Stimulated activated CD4-positive, alpha-beta T cell treated with anti-CD3 and anti-CD28 coated beads, TNF-alpha, amount 100 ng/mL, for 48 hours (primary cell): ENCODE measurements around the gene LONP2.
A peak's percentile ranks its signal among the peaks of the same experiment; 100 is the strongest.

Experiments used
- DNase-seq, 3 donors: peaks; one replicate each; pipeline ENCODE4 v3.0.0-alpha.2; 2020; ENCODE audit warnings: low read depth in 3 of 3

The LONP2 gene, protein sequence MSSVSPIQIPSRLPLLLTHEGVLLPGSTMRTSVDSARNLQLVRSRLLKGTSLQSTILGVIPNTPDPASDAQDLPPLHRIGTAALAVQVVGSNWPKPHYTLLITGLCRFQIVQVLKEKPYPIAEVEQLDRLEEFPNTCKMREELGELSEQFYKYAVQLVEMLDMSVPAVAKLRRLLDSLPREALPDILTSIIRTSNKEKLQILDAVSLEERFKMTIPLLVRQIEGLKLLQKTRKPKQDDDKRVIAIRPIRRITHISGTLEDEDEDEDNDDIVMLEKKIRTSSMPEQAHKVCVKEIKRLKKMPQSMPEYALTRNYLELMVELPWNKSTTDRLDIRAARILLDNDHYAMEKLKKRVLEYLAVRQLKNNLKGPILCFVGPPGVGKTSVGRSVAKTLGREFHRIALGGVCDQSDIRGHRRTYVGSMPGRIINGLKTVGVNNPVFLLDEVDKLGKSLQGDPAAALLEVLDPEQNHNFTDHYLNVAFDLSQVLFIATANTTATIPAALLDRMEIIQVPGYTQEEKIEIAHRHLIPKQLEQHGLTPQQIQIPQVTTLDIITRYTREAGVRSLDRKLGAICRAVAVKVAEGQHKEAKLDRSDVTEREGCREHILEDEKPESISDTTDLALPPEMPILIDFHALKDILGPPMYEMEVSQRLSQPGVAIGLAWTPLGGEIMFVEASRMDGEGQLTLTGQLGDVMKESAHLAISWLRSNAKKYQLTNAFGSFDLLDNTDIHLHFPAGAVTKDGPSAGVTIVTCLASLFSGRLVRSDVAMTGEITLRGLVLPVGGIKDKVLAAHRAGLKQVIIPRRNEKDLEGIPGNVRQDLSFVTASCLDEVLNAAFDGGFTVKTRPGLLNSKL

DNA sequence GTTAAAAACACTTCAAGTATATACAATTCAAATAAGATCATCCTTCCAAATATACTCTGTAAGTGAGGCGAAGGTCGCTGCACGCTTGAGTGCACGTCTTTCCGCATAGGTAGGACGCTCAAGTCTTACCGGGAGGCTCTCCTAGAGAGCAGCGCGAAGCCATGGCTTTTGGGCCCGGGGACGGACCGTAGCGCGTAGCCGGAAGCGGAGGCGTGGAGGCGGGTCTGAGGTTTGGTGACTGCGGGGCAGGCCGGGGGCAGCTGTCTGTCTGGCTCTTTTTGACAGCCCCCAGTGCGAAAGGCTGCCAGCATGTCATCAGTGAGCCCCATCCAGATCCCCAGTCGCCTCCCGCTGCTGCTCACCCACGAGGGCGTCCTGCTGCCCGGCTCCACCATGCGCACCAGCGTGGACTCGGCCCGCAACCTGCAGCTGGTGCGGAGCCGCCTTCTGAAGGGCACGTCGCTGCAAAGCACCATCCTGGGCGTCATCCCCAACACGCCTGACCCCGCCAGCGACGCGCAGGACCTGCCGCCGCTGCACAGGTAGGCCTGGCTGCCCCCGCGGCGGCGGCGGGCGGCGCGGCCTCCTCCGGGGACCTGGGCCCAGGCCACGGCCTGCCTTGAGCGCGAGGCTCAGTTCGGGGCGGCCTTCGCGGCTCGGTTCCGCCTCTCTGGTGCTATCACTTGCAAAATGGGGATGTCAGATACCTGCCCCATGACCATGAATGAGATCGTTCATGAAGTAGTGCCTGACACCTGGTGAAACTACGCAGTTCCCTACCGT, at the start of gene LONP2:
LONP2 (plus strand) TSS at position 221 of the 783 bp plus-strand sequence; CDS start at position 310, 89 bp downstream.
- DNase-seq, result peak; percentile 85 to 88 (median 85)

- no peak for DNase-seq
These were observed 49.1 kb upstream of the LONP2 start for GRCh38 chr16:48194828-48195556.

DNA sequence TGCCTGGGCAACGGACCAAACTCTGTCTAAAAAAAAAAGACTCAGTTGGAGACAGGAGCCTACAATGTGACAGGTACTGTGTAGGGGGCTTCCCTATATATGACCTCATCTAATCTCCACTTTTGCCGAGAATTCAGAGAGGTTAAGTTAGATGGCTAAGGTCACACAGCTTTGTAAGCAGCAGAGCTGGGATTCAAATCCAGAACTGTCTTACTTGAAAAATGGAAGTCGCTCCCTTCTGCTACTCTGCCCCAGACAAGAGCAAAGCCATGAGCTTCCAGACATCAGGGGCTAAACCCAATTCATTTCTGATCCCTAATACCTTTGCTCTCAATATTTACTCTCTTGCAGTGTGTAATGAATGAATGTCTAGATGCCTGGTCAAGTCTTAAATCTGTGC, 46.8 kb upstream of the LONP2 start:
- no peak for DNase-seq

DNA sequence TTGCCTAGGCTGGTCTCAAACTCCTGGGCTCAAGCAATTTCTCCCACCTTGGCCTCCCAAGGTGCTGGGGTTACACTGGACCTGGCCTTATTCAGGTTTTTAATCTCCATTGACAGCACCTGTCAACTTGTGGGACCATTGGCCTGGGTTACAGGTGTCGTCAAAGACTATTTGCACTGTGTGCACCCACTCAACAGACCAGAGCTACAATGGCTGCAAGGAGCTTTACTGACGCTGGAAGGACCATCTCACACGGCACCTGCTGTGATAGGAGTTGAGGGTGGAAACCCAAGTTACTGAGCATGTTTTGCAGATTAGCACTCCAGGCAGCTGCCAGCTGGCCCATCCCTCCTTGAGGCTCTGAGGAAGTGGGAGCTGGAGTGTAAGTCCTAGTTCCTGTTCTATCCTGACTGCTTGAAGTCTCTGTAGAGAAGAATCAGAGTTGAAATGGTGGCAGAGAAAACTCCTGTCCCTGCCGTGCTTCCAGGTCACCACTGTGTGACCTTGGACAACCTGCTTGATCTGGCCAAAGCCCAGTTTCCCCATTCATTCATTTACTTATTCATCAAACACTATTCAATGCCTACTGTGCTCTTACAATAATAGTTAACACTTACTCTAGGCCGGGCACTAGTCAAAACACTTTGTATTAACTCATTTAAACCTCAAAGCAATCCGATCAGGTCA, 42.4 kb upstream of the LONP2 start:
- no peak for DNase-seq

DNA sequence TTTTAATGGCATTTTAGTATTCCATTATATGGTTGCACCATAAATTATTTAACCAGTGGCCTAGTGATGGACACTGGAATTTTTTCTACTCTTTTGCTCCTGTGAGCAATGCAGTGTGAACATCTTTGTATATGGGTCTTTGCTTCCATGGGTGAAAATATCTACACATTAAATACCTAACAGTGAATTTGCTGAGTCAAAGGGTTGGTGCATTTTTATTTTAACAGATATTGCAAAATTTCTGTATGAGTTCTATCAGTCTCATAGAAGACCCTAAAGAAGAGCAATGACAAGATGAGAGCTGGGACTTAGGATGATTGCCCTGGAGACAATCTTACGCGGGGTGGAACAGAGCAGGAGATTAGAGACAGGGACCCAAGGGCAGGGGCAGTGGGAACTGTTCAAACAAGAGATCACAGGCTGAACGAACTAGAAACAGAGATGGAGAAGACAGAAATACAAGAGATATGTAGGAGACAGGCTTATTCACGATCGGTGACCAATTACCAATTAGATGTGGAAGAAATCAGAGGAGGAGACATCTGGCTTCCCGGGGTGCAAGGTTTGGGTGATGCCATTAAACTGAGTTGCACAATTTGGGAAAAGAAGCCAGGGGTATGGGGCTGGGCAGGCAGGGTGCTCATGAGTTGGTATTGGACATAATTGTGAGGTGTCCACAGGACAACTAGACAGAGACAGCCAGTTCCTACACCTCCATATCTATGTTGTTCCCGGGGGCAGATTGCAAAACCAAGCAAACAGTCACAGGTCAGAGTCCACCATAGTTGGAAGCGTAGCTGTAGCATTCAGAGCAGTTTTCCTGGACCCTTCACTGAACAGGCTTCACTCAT, 39.9 kb upstream of the LONP2 start:
- DNase-seq, result no peak

GRCh38 chr16:48204825-48205151, 39.3 kb upstream of the LONP2 start:
- no peak for DNase-seq

GRCh38 chr16:48206594-48207242, 37.4 kb upstream of the LONP2 start:
- no peak for DNase-seq

GRCh38 chr16:48210747-48211146, 33.4 kb upstream of the LONP2 start:
- DNase-seq, result no peak

DNA sequence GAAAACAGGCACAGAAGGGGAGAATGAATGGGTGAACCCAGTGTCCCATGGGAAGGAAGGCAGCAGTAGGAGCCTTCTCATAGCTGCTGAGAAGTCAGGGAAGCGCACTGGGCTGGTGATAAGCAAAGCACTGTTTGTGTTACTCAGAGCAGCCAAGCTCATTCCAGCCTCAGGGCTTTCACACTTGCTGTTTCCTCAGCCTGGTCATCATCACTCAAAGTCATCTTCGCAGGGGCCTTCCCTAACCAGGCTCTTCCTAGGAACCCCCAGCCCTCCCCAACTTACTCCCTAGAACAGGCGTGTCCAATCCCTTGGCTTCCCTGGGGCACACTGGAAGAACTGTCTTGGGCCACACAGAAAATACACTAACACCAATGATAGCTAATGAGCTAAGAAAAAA, 32.1 kb upstream of the LONP2 start:
- DNase-seq, result no peak

- no peak for DNase-seq
These were observed 28.4 kb upstream of the LONP2 start for GRCh38 chr16:48215738-48216137.

GRCh38 chr16:48217708-48218107, 26.4 kb upstream of the LONP2 start:
- no peak for DNase-seq

DNA sequence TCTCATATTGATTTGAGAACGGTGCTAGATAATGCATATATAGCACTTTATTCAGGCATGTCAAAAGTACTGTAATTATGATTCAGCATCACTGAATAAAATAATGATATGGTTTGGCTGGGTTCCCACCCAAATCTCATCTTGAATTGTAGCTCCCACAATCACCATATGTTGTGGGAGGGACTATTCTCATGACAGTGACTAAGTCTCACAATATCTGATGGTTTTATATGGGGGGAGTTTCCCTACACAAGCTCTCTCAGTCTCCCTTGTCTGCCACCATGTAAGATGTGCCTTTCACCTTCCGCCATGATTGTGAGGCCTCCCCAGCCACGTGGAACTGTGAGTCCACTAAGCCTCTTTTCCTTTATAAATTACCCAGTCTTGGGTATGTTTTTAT, 25.6 kb upstream of the LONP2 start:
- no peak for DNase-seq

- DNase-seq, result no peak
These were observed 23.2 kb upstream of the LONP2 start for GRCh38 chr16:48220891-48221290.

- DNase-seq, result no peak
These were observed 20.6 kb upstream of the LONP2 start for GRCh38 chr16:48223490-48223889.

- DNase-seq, result no peak
These were observed 18.6 kb upstream of the LONP2 start for GRCh38 chr16:48225456-48225855.

DNA sequence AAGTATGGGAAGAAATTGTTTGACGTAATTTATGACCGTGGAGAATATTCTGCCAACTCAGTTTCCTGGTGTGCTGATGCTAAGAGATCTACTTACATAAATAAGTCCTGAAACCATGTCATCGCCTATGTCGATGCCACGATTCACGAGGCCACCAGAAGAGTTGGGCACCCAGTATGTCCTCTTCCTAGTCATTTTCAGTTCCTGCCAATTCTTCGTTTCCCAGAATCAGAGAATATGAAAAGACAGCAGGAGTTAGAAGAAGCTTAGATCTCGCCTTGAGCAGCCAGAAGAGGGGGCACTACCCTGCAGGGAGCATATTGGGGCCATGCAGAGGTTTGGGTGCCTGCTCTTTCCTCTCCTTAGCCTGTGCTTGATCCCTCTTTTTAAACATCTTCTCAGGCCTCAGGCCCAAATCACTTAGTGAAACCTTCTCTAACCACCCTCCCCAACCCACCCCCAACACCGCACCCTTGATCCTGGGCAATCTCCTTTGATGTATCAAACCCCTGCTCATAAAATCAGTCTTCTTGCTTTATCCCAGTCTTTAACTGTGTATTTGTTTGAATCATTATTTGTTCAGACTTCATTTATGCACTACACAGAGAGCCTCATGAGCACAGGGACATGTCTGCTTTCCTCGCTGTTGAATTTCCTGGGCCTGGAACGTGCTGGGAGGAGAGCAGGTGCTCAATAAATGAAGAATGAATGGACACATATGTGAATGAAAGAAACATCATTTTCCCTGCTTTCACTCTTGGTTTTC, 12.2 kb upstream of the LONP2 start:
- peak in 1 of 3 donors; percentile 21 for DNase-seq

DNA sequence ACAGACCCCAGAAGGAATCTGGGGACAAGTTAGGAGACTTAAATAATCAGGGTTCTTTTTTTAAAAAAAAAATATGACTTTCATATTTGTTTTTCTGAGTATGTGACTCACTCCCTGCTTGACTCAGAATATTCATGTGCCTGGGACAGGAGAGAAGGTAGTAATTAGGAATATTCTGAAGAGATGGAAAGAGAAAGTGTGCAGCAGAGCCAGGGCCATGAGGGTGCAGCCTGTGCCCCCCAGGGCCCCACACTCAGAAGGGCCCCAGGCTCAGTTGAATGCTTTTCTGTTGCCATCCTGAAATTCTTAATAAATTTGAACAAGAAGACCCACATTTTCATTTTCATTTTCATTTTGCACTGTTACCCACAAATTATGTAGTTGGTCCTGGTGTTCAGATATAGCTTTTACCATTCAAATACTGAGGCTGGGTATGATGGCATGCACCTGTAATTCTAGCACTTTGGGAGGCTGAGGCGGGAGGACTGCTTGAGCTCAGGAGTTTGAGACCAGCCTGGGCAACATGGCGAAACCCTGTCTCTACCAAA, 11.5 kb upstream of the LONP2 start:
- DNase-seq, result no peak

DNA sequence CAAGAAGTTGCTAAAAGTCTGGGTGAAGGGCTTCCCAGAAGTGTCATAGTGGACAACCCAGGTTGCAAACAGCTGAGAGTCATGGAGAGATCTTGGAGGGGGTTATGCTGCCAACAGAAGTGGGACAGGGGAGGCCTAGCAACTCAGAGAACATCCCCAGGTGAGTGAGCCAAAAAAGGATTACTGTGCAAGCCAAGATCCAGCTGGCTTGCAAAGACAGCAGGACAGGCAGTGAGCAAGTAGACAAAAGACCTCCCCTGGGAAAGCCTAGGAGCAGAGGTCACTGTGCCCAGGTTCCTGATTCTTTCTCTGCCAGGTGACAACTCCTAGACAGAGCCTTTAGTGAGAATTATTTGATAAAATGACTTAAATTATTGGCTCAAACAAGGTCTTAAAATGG, 9.5 kb upstream of the LONP2 start:
- no peak for DNase-seq
